K562 (cell line): ENCODE results near the gene FIBP. TPM values are rescaled to one million over a fixed set of nuclear protein-coding genes. Genes with fewer than 3 reads are reported as not detected.
A peak's percentile ranks its signal among the peaks of the same experiment; 100 is the strongest.

Experiments
- FUS ChIP-seq: fragments of 200-400 bp; formaldehyde crosslinking; optimal IDR thresholded peaks from 2 replicates; pipeline ENCODE3; 2017; ENCODE audit warnings: low read depth, low read length
- GATAD2A ChIP-seq: fragments of 450-650 bp; IDR thresholded peaks from 2 replicates; pipeline ENCODE4 v1.6.1; 2017
- HNRNPL ChIP-seq: fragments of 200-400 bp; formaldehyde crosslinking; IDR thresholded peaks from 2 replicates; pipeline ENCODE4 v1.6.1; 2017; ENCODE audit warnings: low read depth, mild to moderate bottlenecking, low read length
- NFIC ChIP-seq: fragments of 450-650 bp; IDR thresholded peaks from 2 replicates; pipeline ENCODE4 v1.6.1; 2017; ENCODE audit warnings: mild to moderate bottlenecking, inconsistent platforms
- NR2C2 ChIP-seq, 2 experiments: fragments of 200-800 bp in 1 of 2; sonication (Bioruptor generic) in 1 of 2; sonication (generic) in 1 of 2; formaldehyde crosslinking in 1 of 2; IDR thresholded peaks; 2 replicates each; pipeline versions ENCODE4 v1.6.1 to v1.8.0; 2016 to 2022; ENCODE audit warnings: mild to moderate bottlenecking in 1 of 2, missing compliant biosample characterization in 1 of 2, missing genetic modification characterization in 1 of 2, missing genetic modification reagents in 1 of 2
- RBFOX2 ChIP-seq: fragments of 200-400 bp; formaldehyde crosslinking; IDR thresholded peaks from 2 replicates; pipeline ENCODE4 v1.6.1; 2017; ENCODE audit warnings: low read depth, mild to moderate bottlenecking, low read length, moderate library complexity
- RBM22 ChIP-seq: fragments of 200-400 bp; formaldehyde crosslinking; IDR thresholded peaks from 2 replicates; pipeline ENCODE4 v1.6.1; 2018; ENCODE audit warnings: low read length, low read depth; ENCODE audit not compliant: poor library complexity, severe bottlenecking
- SLC30A9 ChIP-seq: fragments of 250-450 bp; sonication (Bioruptor Pico); IDR thresholded peaks from 2 replicates; pipeline ENCODE4 v1.8.0; 2022; ENCODE audit warnings: mild to moderate bottlenecking, moderate library complexity
- XRCC4 ChIP-seq: IDR thresholded peaks from one replicate; pipeline ENCODE4 v1.6.1; 2011; ENCODE audit not compliant: insufficient read depth, insufficient read length; ENCODE audit errors: extremely low read depth
- ZNF507 ChIP-seq: conservative IDR thresholded peaks from 2 replicates; pipeline ENCODE4 v1.6.1; 2017; ENCODE audit warnings: missing genetic modification characterization, missing compliant biosample characterization
- ZNF699 ChIP-seq: fragments of 250-450 bp; sonication (Bioruptor Pico); IDR thresholded peaks from 2 replicates; pipeline ENCODE4 v1.8.0; 2021; ENCODE audit warnings: mild to moderate bottlenecking, moderate library complexity; ENCODE audit not compliant: insufficient replicate concordance
- polyA plus RNA-seq, 8 experiments: library from polyadenylated mRNA; depleted of rRNA in 4 of 8; stranded (reverse) in 5 of 8; unstranded in 3 of 8; fragments of >200 nt; fragmentation: Nextera tagmentation in 2 of 8; fragmentation: Illumina TruSeq in 1 of 8; extraction: Ambion mirVana in 2 of 8; extraction: Trizol in 1 of 8; gene quantifications; 2 replicates each; pipeline versions ENCODE4 v1.2.1 to v1.2.3, GENCODE V29; 2011 to 2014; ENCODE audit warnings: inconsistent platforms in 1 of 8, missing spikeins in 1 of 8
- total RNA-seq, 7 experiments: library from RNA; depleted of rRNA in 6 of 7; stranded (reverse); fragments of >200 nt in 6 of 7; fragmentation: Illumina TruSeq in 2 of 7; extraction: Trizol in 2 of 7; gene quantifications; 2 replicates each; pipeline versions ENCODE4 v1.2.1 to v1.2.3, GENCODE V29; 2011 to 2021; ENCODE audit warnings: low replicate concordance in 1 of 7
- TF ChIP-seq, protein P1 (sequence below): sonication (generic); formaldehyde crosslinking; IDR thresholded peaks from 2 replicates; pipeline ENCODE4 v1.8.1; 2023; ENCODE audit warnings: mild to moderate bottlenecking, missing genetic modification reagents
- TF ChIP-seq, protein P2 (sequence below), 2 experiments: fragments of 200-800 bp in 1 of 2; sonication (Bioruptor generic) in 1 of 2; sonication (generic) in 1 of 2; formaldehyde crosslinking in 1 of 2; IDR thresholded peaks in 1 of 2; conservative IDR thresholded peaks in 1 of 2; 2 replicates each; pipeline versions ENCODE4 v1.5.0 to v1.6.1; 2016 to 2020; ENCODE audit warnings: missing compliant biosample characterization in 1 of 2, missing genetic modification characterization in 1 of 2, missing genetic modification reagents in 1 of 2

Gene FIBP
- total and polyA plus RNA-seq, 9 of the 15 experiments (the other 6 are each of a cell fraction or from before 2014, with no cell fraction given), result 41.2 to 79.2 (median 48.6) TPM

DNA sequence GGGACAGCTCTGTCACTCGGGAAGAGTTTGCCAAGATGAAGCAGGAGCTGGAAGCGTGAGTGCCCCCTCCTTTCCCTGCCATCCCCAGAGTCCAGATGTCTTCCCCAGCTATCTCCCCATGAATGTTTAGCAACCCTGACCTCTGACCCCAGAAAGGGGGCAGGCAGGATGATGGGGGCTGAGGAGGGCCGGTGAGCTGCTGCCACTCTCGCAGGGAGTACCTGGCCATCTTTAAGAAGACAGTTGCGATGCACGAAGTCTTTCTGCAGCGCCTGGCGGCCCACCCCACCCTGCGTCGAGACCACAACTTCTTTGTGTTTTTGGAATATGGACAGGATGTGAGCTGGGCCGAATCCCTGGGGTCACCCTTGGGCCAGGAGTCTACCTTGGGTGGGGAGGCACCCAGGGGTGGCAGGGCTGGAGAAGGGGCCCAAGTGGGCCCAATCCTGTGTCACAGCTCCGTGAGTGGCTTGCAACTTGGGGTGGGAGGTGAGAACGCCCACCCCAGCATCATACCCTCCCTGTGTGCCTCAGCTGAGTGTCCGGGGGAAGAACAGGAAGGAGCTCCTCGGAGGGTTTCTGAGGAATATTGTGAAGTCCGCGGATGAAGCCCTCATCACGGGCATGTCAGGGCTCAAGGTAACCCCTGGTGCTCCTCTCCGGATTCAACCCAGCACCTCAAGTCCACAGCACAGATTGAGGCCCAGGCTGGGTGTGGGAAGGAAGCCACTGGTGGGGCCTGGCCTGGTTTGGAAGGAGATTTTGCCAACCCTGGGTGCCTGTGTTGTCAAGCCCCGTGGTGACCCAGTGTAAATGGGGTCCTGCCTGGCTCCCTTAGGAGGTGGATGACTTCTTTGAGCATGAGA is 37.8 kb downstream of the FIBP start (continued):
- TF ChIP-seq, protein P1, sequence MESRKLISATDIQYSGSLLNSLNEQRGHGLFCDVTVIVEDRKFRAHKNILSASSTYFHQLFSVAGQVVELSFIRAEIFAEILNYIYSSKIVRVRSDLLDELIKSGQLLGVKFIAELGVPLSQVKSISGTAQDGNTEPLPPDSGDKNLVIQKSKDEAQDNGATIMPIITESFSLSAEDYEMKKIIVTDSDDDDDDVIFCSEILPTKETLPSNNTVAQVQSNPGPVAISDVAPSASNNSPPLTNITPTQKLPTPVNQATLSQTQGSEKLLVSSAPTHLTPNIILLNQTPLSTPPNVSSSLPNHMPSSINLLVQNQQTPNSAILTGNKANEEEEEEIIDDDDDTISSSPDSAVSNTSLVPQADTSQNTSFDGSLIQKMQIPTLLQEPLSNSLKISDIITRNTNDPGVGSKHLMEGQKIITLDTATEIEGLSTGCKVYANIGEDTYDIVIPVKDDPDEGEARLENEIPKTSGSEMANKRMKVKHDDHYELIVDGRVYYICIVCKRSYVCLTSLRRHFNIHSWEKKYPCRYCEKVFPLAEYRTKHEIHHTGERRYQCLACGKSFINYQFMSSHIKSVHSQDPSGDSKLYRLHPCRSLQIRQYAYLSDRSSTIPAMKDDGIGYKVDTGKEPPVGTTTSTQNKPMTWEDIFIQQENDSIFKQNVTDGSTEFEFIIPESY (CRISPR knock-in tag), result 0 out of 2 replicates have a peak, but pooled peaks have one; percentile 23
- no peak for TF ChIP-seq FUS
- TF ChIP-seq, protein P2, sequence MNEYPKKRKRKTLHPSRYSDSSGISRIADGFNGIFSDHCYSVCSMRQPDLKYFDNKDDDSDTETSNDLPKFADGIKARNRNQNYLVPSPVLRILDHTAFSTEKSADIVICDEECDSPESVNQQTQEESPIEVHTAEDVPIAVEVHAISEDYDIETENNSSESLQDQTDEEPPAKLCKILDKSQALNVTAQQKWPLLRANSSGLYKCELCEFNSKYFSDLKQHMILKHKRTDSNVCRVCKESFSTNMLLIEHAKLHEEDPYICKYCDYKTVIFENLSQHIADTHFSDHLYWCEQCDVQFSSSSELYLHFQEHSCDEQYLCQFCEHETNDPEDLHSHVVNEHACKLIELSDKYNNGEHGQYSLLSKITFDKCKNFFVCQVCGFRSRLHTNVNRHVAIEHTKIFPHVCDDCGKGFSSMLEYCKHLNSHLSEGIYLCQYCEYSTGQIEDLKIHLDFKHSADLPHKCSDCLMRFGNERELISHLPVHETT (CRISPR knock-in tag; conservative IDR thresholded peaks at IDR 0.05 in 1 of 2, IDR thresholded peaks at IDR 0.05 in 1 of 2), result no peak
- TF ChIP-seq RBM22, result peak; percentile 9
- no peak for TF ChIP-seq SLC30A9 (CRISPR knock-in tag)
- TF ChIP-seq GATAD2A, result no peak
- TF ChIP-seq XRCC4, result no peak
- no peak for TF ChIP-seq NFIC
- TF ChIP-seq RBFOX2, result peak; percentile 35; the same call in 1 of the 2 replicates
- TF ChIP-seq HNRNPL, result no peak
- no peak for TF ChIP-seq ZNF507 (tag)
- TF ChIP-seq NR2C2 (CRISPR knock-in tag; IDR thresholded peaks at IDR 0.05), result peak; percentile 51
- TF ChIP-seq NR2C2 (tag; IDR thresholded peaks at IDR 0.05), result peak; percentile 66
- no peak for TF ChIP-seq ZNF699 (CRISPR knock-in tag)
